CD4-positive, alpha-beta T cell (primary cell): Measurements from ENCODE around the gene CDC123. TPM values are rescaled to one million over a fixed set of nuclear protein-coding genes. Genes with fewer than 3 reads are reported as not detected.
"Not testable (repeated sequence)": the region's sequence is repeated elsewhere in the genome, so short reads cannot be mapped to it uniquely, and the experiment has no call there.

Experiments
- ATAC-seq: fragments of 200-7000 bp; cut with Tn5 transposase; one replicate; pipeline ENCODE4 v1.10.0; 2022; ENCODE audit warnings: mild to moderate bottlenecking; ENCODE audit not compliant: poor library complexity
- CTCF ChIA-PET: fragments of 350-600 bp; sonication (Branson Sonifier 250); formaldehyde crosslinking; loops from one replicate; lab custom pipeline; 2021; ENCODE audit warnings: antibody characterized with exemption, inconsistent platforms; lab: Charles Lee
- POLR2A ChIA-PET: fragments of 350-600 bp; sonication (Branson Sonifier 250); formaldehyde crosslinking; loops from one replicate; lab custom pipeline; 2021; ENCODE audit warnings: antibody characterized with exemption, inconsistent platforms; lab: Charles Lee
- DNase-seq, 14 experiments: peaks; one replicate each; pipeline ENCODE4 v3.0.0-alpha.2; 2013 to 2020; ENCODE audit warnings: mixed read lengths in 2 of 14
- H3K27ac ChIP-seq, 2 donors: one replicate each; pipeline versions ENCODE4 v1.5.1 to v1.7.0; 2013; ENCODE audit warnings: low read length in 2 of 2, low read depth in 1 of 2, mild to moderate bottlenecking in 1 of 2
- H3K27me3 ChIP-seq, 2 experiments: 1 replicate in 1 of 2; 2 replicates in 1 of 2; pipeline versions ENCODE4 v1.6.1 to v1.7.0; 2013; ENCODE audit warnings: low read length in 2 of 2, control low read depth in 1 of 2, mild to moderate bottlenecking in 1 of 2, moderate library complexity in 1 of 2; ENCODE audit not compliant: insufficient read depth in 2 of 2, control insufficient read depth in 1 of 2
- H3K36me3 ChIP-seq: one replicate; pipeline ENCODE4 v1.6.1; 2013; ENCODE audit warnings: low read length, control low read depth; ENCODE audit not compliant: insufficient read depth
- H3K4me1 ChIP-seq: one replicate; pipeline ENCODE4 v1.6.1; 2013; ENCODE audit warnings: low read length, control low read depth; ENCODE audit not compliant: insufficient read depth
- H3K4me3 ChIP-seq: one replicate; pipeline ENCODE4 v1.5.1; 2013; ENCODE audit warnings: mild to moderate bottlenecking, low read length, moderate library complexity
- H3K9me3 ChIP-seq, 2 experiments: 1 replicate in 1 of 2; 2 replicates in 1 of 2; pipeline versions ENCODE4 v1.6.1 to v1.7.0; 2013; ENCODE audit warnings: low read length in 2 of 2, mild to moderate bottlenecking in 2 of 2, control low read depth in 1 of 2, moderate library complexity in 1 of 2; ENCODE audit not compliant: control insufficient read depth in 1 of 2, insufficient read depth in 1 of 2
- H3K27ac Mint-ChIP-seq: one replicate; pipeline ENCODE4 v1.8.0; 2020; ENCODE audit warnings: mixed read lengths
- H3K27me3 Mint-ChIP-seq: one replicate; pipeline ENCODE4 v1.8.0; 2021; ENCODE audit warnings: mixed read lengths
- H3K36me3 Mint-ChIP-seq: one replicate; pipeline ENCODE4 v1.8.0; 2021; ENCODE audit warnings: low read depth, mixed read lengths
- H3K4me1 Mint-ChIP-seq: one replicate; pipeline ENCODE4 v1.8.0; 2021; ENCODE audit warnings: low read depth, mixed read lengths
- H3K4me3 Mint-ChIP-seq: one replicate; pipeline ENCODE4 v1.8.0; 2020; ENCODE audit warnings: mild to moderate bottlenecking, mixed read lengths
- H3K9me3 Mint-ChIP-seq: one replicate; pipeline ENCODE4 v1.8.0; 2020; ENCODE audit warnings: mixed read lengths
- CTCF ChIP-seq: fragments of 200-600 bp; IDR thresholded peaks from one replicate; pipeline ENCODE4 v1.8.0; 2022; ENCODE audit warnings: antibody characterized with exemption, mild to moderate bottlenecking
- intact Hi-C, 2 experiments: fragments of 100-400 bp; cut with DNase I in 1 of 2; cut with micrococcal nuclease in 1 of 2; formaldehyde crosslinking; loops; one replicate each; pipeline versions ENCODE4 v1.15.1 to v1.9.0; 2023 to 2025; cut with DNase I, micrococcal nuclease
- total RNA-seq, 174 experiments: library from RNA in 2 of 174; stranded (reverse) in 2 of 174; gene quantifications; one replicate each; pipeline ENCODE4 v1.2.3 and lab custom pipeline; 2021 to 2026

Gene CDC123
- total RNA-seq, 2 experiments from 2014 or later = 34.7 to 40.5 TPM

GRCh38 chr10:12225444-12225843 lies 29.5 kb downstream of the CDC123 start:
- ATAC-seq = no peak
- H3K27ac Mint-ChIP-seq = no peak overlapping the region

GRCh38 chr10:12226438-12226837 lies 30.4 kb downstream of the CDC123 start:
- H3K4me3 Mint-ChIP-seq, H3K27ac ChIP-seq, CTCF ChIA-PET, H3K27ac Mint-ChIP-seq, H3K27me3 Mint-ChIP-seq, H3K4me3 ChIP-seq, H3K9me3 Mint-ChIP-seq, ATAC-seq, DNase-seq, intact Hi-C loops, H3K27me3 ChIP-seq, H3K4me1 ChIP-seq, H3K4me1 Mint-ChIP-seq, H3K9me3 ChIP-seq, POLR2A ChIA-PET: not testable (repeated sequence)
- H3K36me3 Mint-ChIP-seq = peaks cover 68% of the 10 kb centered on the region
- peaks cover 48% of the 10 kb centered on the region for H3K36me3 ChIP-seq

More at GRCh38 chr10:12225444-12225843, 29.5 kb downstream of the CDC123 start:
- no peak for TF ChIP-seq CTCF
- no peak overlapping the region for H3K27ac ChIP-seq
- Mint-ChIP-seq H3K9me3 (no peaks in the 10 kb centered on the region), H3K4me3 (no peak overlapping the region), H3K36me3 (peaks cover 65% of the 10 kb centered on the region), H3K27me3 (no peaks in the 10 kb centered on the region), H3K4me1 (peaks cover 4% of the 10 kb centered on the region)
- peaks cover 0 to 6% of the 10 kb centered on the region in 2 experiments for H3K9me3 ChIP-seq
- CTCF ChIA-PET = interaction anchor here (1.6 kb wide), 1 partner anchor 10 kb away, joined by 5 read pairs; no protein-coding TSS in a partner anchor
- H3K4me1 ChIP-seq = no peaks in the 10 kb centered on the region
- intact Hi-C loops = no loop called here
- H3K36me3 ChIP-seq = peaks cover 47% of the 10 kb centered on the region
- DNase-seq = no peak
- H3K27me3 ChIP-seq = no peaks in the 10 kb centered on the region
- POLR2A ChIA-PET = no interaction called here
- no peak overlapping the region for H3K4me3 ChIP-seq

- Mint-ChIP-seq H3K9me3 (no peaks in the 10 kb centered on the region), H3K4me1 (peaks cover 4% of the 10 kb centered on the region), H3K4me3 (no peak overlapping the region), H3K27ac (no peak overlapping the region), H3K36me3 (peaks cover 72% of the 10 kb centered on the region), H3K27me3 (no peaks in the 10 kb centered on the region)
- ChIA-PET POLR2A (no interaction called here), CTCF (no interaction called here)
- peaks cover 0 to 6% of the 10 kb centered on the region in 2 experiments for H3K9me3 ChIP-seq
- no peaks in the 10 kb centered on the region for H3K4me1 ChIP-seq
- H3K36me3 ChIP-seq = peaks cover 48% of the 10 kb centered on the region
- ATAC-seq (no peak), DNase-seq (no peak)
- no peaks in the 10 kb centered on the region for H3K27me3 ChIP-seq
- TF ChIP-seq CTCF = no peak
- intact Hi-C loops = no loop called here
- H3K27ac ChIP-seq = no peak overlapping the region
- no peak overlapping the region for H3K4me3 ChIP-seq
Observed at GRCh38 chr10:12228851-12229250, 32.9 kb downstream of the CDC123 start.

- H3K4me3 ChIP-seq, H3K27ac Mint-ChIP-seq, POLR2A ChIA-PET, CTCF ChIA-PET, ATAC-seq, H3K27ac ChIP-seq, DNase-seq, H3K27me3 Mint-ChIP-seq, H3K9me3 ChIP-seq, H3K4me1 Mint-ChIP-seq, H3K4me3 Mint-ChIP-seq, H3K27me3 ChIP-seq, H3K9me3 Mint-ChIP-seq, H3K4me1 ChIP-seq, intact Hi-C loops: not testable (repeated sequence)
- H3K36me3 Mint-ChIP-seq = peaks cover 84% of the 10 kb centered on the region
- H3K36me3 ChIP-seq = peaks cover 76% of the 10 kb centered on the region
Observed at GRCh38 chr10:12234687-12235086, 38.7 kb downstream of the CDC123 start.
